A549 (cell line): ENCODE results near the gene PMEL. TPM values are rescaled to one million over a fixed set of nuclear protein-coding genes. Genes with fewer than 3 reads are reported as not detected.
A peak's percentile ranks its signal among the peaks of the same experiment; 100 is the strongest.

Experiments
- ATAC-seq, 2 experiments: fragments of 200-7000 bp in 1 of 2; fragments of >200 bp in 1 of 2; cut with Nextera tagmentation in 1 of 2; cut with Tn5 transposase in 1 of 2; 3 replicates each; pipeline versions ENCODE4 v1.8.0 to v1.9.1; 2018 to 2020; ENCODE audit warnings: mild to moderate bottlenecking in 1 of 2, moderate library complexity in 1 of 2
- CTCF ChIA-PET: fragments of 300-600 bp; sonication (Branson Sonifier 250); formaldehyde crosslinking; extraction: SDS; loops from one replicate; lab custom pipeline; 2021; ENCODE audit warnings: antibody characterized with exemption, inconsistent platforms; lab: Yijun Ruan, JAX
- POLR2A ChIA-PET: fragments of 350-600 bp; formaldehyde crosslinking; extraction: SDS; loops from one replicate; lab custom pipeline; 2021; ENCODE audit warnings: antibody characterized with exemption, inconsistent platforms; lab: Yijun Ruan, JAX
- DNase-seq, 2 experiments: peaks; one replicate each; pipeline versions ENCODE4 v3.0.0 to v3.0.0-alpha.2; 2011 to 2016; ENCODE audit warnings: low read depth in 1 of 2, low spot score in 1 of 2
- FAIRE-seq: peaks from 2 replicates; lab custom pipeline; 2011; peaks lifted over from hg19 to GRCh38; lab: Jason Lieb, UNC
- H3K27ac ChIP-seq, 2 experiments: fragments of >200 bp; sonication (Bioruptor Twin); formaldehyde crosslinking; 3 replicates each; pipeline ENCODE4 v1.5.1; 2016 to 2017
- H3K4me1 ChIP-seq: fragments of >200 bp; sonication (Bioruptor Twin); formaldehyde crosslinking; 3 replicates; pipeline ENCODE4 v1.6.1; 2016
- H3K4me2 ChIP-seq: fragments of >200 bp; sonication (Bioruptor Twin); formaldehyde crosslinking; 3 replicates; pipeline ENCODE4 v1.6.1; 2016
- H3K4me3 ChIP-seq: fragments of >200 bp; sonication (Bioruptor Twin); formaldehyde crosslinking; 3 replicates; pipeline ENCODE4 v1.5.1; 2016
- H3K9me3 ChIP-seq: fragments of >200 bp; sonication (Bioruptor Twin); formaldehyde crosslinking; 3 replicates; pipeline ENCODE4 v1.6.1; 2016
- BHLHE40 ChIP-seq: IDR thresholded peaks from 2 replicates; pipeline ENCODE4 v1.6.1; 2012; ENCODE audit warnings: low read depth, low read length, inconsistent platforms
- CBX8 ChIP-seq: fragments of 200-600 bp; sonication (generic); IDR thresholded peaks from 2 replicates; pipeline ENCODE4 v1.6.1; 2016
- CEBPB ChIP-seq, 2 experiments: fragments of >200 bp in 1 of 2; sonication (Bioruptor Twin) in 1 of 2; formaldehyde crosslinking in 1 of 2; IDR thresholded peaks; 2 replicates each; pipeline ENCODE4 v1.6.1; 2012 to 2016
- EHF ChIP-seq: fragments of 250-450 bp; sonication (Bioruptor Pico); IDR thresholded peaks from 2 replicates; pipeline ENCODE4 v1.5.0; 2020; ENCODE audit warnings: mild to moderate bottlenecking
- ELK1 ChIP-seq: fragments of 150-350 bp; IDR thresholded peaks from 2 replicates; pipeline ENCODE4 v1.6.1; 2014; ENCODE audit warnings: low read depth, mild to moderate bottlenecking, low read length
- EP300 ChIP-seq, 2 experiments: fragments of >200 bp; sonication (Bioruptor Twin); formaldehyde crosslinking; IDR thresholded peaks; 2 replicates in 1 of 2; 3 replicates in 1 of 2; pipeline ENCODE4 v1.6.1; 2016 to 2017
- FOXS1 ChIP-seq: fragments of 250-450 bp; sonication (Bioruptor Pico); IDR thresholded peaks from 2 replicates; pipeline ENCODE4 v1.5.0; 2020; ENCODE audit warnings: mild to moderate bottlenecking, moderate library complexity
- KDM1A ChIP-seq: fragments of 200-600 bp; sonication (generic); IDR thresholded peaks from 2 replicates; pipeline ENCODE4 v1.6.1; 2016; ENCODE audit warnings: low read depth, mild to moderate bottlenecking
- KDM5A ChIP-seq: fragments of 200-600 bp; sonication (generic); IDR thresholded peaks from 2 replicates; pipeline ENCODE4 v1.6.1; 2016; ENCODE audit warnings: antibody characterized with exemption, mild to moderate bottlenecking
- MAX ChIP-seq: IDR thresholded peaks from 2 replicates; pipeline ENCODE4 v1.6.1; 2012
- MYC ChIP-seq: IDR thresholded peaks from 2 replicates; pipeline ENCODE4 v1.6.1; 2012; ENCODE audit warnings: mild to moderate bottlenecking, inconsistent platforms, low read length, improper control_type of control experiment, borderline replicate concordance
- NPAS2 ChIP-seq: fragments of 250-450 bp; sonication (Bioruptor Pico); IDR thresholded peaks from 2 replicates; pipeline ENCODE4 v1.8.0; 2022; ENCODE audit warnings: mild to moderate bottlenecking, moderate library complexity, borderline replicate concordance
- NR3C1 ChIP-seq: fragments of >200 bp; sonication (Bioruptor Twin); formaldehyde crosslinking; IDR thresholded peaks from 3 replicates; pipeline ENCODE4 v1.6.1; 2017
- PBX3 ChIP-seq: IDR thresholded peaks from 2 replicates; pipeline ENCODE4 v1.6.1; 2012
- PHF8 ChIP-seq: fragments of 200-600 bp; sonication (generic); IDR thresholded peaks from 2 replicates; pipeline ENCODE4 v1.6.1; 2016; ENCODE audit warnings: low read depth, mild to moderate bottlenecking, antibody characterized with exemption, moderate library complexity, borderline replicate concordance
- POLR2A ChIP-seq: IDR thresholded peaks from 2 replicates; pipeline ENCODE4 v1.6.1; 2012; ENCODE audit warnings: mild to moderate bottlenecking, low read length
- RARB ChIP-seq: fragments of 250-450 bp; sonication (Bioruptor Pico); IDR thresholded peaks from 2 replicates; pipeline ENCODE4 v1.8.0; 2021; ENCODE audit warnings: mild to moderate bottlenecking, moderate library complexity
- REST ChIP-seq: fragments of 200-600 bp; sonication (generic); IDR thresholded peaks from 2 replicates; pipeline ENCODE4 v1.6.1; 2016; ENCODE audit warnings: antibody characterized with exemption, mild to moderate bottlenecking, moderate library complexity
- RFX5 ChIP-seq: fragments of 450-650 bp; IDR thresholded peaks from 2 replicates; pipeline ENCODE4 v1.7.1; 2014; ENCODE audit warnings: antibody characterized with exemption, mild to moderate bottlenecking, moderate library complexity
- ZFP36 ChIP-seq: fragments of 450-650 bp; IDR thresholded peaks from 2 replicates; pipeline ENCODE4 v1.6.1; 2014; ENCODE audit warnings: borderline replicate concordance; ENCODE audit not compliant: partially characterized antibody
- WGBS: methylation state at CpG from one replicate; pipeline ENCODE4 v1.1.6; 2017; ENCODE audit errors: missing lambda C conversion rate; 5-methylcytosine and 5-hydroxymethylcytosine counted together
- polyA plus RNA-seq, 4 experiments: library from polyadenylated mRNA; depleted of rRNA in 3 of 4; stranded (reverse); fragments of >200 nt; fragmentation: RNase III in 1 of 4; extraction: RNeasy Plus Mini Kit Qiagen cat#74134 plus additional on column Dnase treatment in 1 of 4; gene quantifications; 2 replicates in 3 of 4; 3 replicates in 1 of 4; pipeline ENCODE4 v1.2.3, GENCODE V29; 2011 to 2017

The PMEL gene
- polyA plus RNA-seq, 2 of the 4 experiments (the other 2 are of a cell fraction), result 1.4 to 2.2 TPM

- WGBS, result 0% methylated on average over 3 of the region's 5 CpGs
- ATAC-seq (peak; percentile 25 to 30; a peak in 4 of 6 replicates), DNase-seq (no peak)
- POLR2A ChIA-PET, result interaction anchor here (0.8 to 1.9 kb wide), 6 partner anchors 10 to 107 kb away, joined by 3 to 10 read pairs (median 5); partner anchors contain the start of genes PA2G4 and RAB5B
- peak overlapping the region; percentile 73 for H3K4me2 ChIP-seq
- TF ChIP-seq EP300 (IDR thresholded peaks at IDR 0.05) (no peak), RARB (CRISPR knock-in tag) (no peak), ELK1 (no peak), REST (no peak), MAX (no peak), KDM1A (no peak), MYC (no peak), PHF8 (no peak), CBX8 (no peak), BHLHE40 (no peak), NPAS2 (no peak), CEBPB (IDR thresholded peaks at IDR 0.05) (no peak), NR3C1 (no peak), ZFP36 (no peak), FOXS1 (CRISPR knock-in tag) (no peak)
- TF ChIP-seq, all 56 proteins: peak for 0
- Histone ChIP-seq H3K9me3 (no peaks in the 10 kb centered on the region), H3K4me3 (peak overlapping the region; percentile 67), H3K4me1 (peaks cover 18% of the 10 kb centered on the region), H3K27ac (peak overlapping the region; percentile 77 to 89)
- FAIRE-seq, result no peak
- CTCF ChIA-PET, result interaction anchor here (0.7 to 6.1 kb wide), 21 partner anchors 9 to 432 kb away, joined by 3 to 96 read pairs (median 10); partner anchors contain the start of genes DGKA, IKZF4, PA2G4 and RAB5B
These were observed 31.7 kb upstream of the PMEL start for GRCh38 chr12:55997535-55997859.

- Histone ChIP-seq H3K4me3 (peak within 1 kb of the TSS; percentile 67), H3K27ac (peak within 1 kb of the TSS; percentile 77 to 89), H3K9me3 (no peaks in the 10 kb centered on the region), H3K4me1 (peaks cover 17% of the 10 kb centered on the region), H3K4me2 (peak within 1 kb of the TSS; percentile 73)
- ATAC-seq (peak; percentile 99 to 100), DNase-seq (peak; percentile 96 to 100), FAIRE-seq (peak; percentile 85)
- ChIA-PET CTCF (interaction anchor here (0.7 to 6.1 kb wide), 35 partner anchors 8 to 287 kb away, joined by 3 to 96 read pairs (median 7); partner anchors contain the start of genes DGKA, IKZF4, PA2G4 and RAB5B), POLR2A (interaction anchor here (0.7 to 1.9 kb wide), 7 partner anchors 10 to 179 kb away, joined by 3 to 10 read pairs (median 5); partner anchors contain the start of genes ORMDL2, PA2G4, RAB5B and SARNP)
- TF ChIP-seq RFX5, result peak; percentile 90
- TF ChIP-seq EHF (CRISPR knock-in tag), result no peak
- TF ChIP-seq KDM5A, result 0 out of 2 replicates have a peak, but pooled peaks have one; percentile 9
- TF ChIP-seq POLR2A, result peak; percentile 55
- TF ChIP-seq FOXS1 (CRISPR knock-in tag), result no peak
- TF ChIP-seq PBX3, result peak; percentile 88
- 0 out of 2 replicates have a peak, but pooled peaks have one; percentile 22 for TF ChIP-seq MAX
- WGBS, result 1% methylated on average over 26 of the region's 27 CpGs
These were observed 31.1 kb upstream of the PMEL start, which contains the start of gene SUOX for GRCh38 chr12:55996715-55997534. SUOX (plus strand) TSS chr12:55997276; CDS start chr12:56002222, 4,946 bp downstream.
